BE2C (cell line): Measurements from ENCODE around the gene MMRN2.

ENCODE experiments used
- DNase-seq: peaks from one replicate; pipeline ENCODE4 v3.0.0-alpha.2; 2020
- H3K27me3 ChIP-seq: fragments of 250-450 bp; sonication (Bioruptor Pico); 2 replicates; pipeline ENCODE4 v1.5.1; 2020; ENCODE audit warnings: mild to moderate bottlenecking
- H3K36me3 ChIP-seq: fragments of 250-450 bp; sonication (Bioruptor Pico); 2 replicates; pipeline ENCODE4 v1.5.1; 2020; ENCODE audit warnings: mild to moderate bottlenecking
- H3K4me1 ChIP-seq: fragments of 250-450 bp; sonication (Bioruptor Pico); 2 replicates; pipeline ENCODE4 v1.5.1; 2020
- H3K4me3 ChIP-seq: 2 replicates; pipeline ENCODE4 v1.5.1; 2011; ENCODE audit warnings: low read depth, low read length
- H3K9me3 ChIP-seq: fragments of 250-450 bp; sonication (Bioruptor Pico); 2 replicates; pipeline ENCODE4 v1.5.1; 2020
- TF ChIP-seq, protein P1 (sequence below): IDR thresholded peaks from 2 replicates; pipeline ENCODE4 v1.5.1; 2012; ENCODE audit warnings: mild to moderate bottlenecking, low read depth, low read length

Gene MMRN2

DNA sequence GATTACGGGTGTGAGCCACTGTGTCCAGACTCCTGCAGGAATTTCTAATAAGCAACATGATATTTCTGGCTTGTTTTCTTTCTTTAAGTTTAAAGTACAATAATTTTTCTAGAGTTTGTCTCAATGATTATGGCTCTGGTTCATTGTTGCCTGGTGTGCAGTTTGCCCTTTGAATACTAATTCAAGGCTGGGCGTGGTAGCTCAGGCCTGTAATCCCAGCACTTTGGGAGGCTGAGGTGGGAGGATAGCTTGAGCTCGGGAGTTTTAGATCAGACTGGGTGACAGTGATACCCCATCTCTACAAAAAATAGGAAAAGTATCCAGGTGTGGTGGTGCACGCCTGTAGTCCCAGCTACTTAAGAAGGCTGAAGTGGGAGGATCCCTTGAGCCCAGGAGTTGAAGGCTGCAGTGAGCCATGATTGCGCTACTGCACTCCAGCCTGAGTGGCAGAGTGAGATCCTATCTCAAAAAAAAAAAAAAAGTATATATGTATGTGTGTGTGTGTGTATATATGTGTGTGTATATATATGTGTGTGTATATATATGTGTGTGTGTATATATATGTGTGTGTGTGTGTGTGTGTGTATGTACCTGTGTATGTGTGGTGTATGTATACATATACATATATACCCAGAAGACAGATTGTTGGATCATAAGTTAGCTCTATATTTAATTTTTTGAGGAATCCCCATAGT lies 19.1 kb upstream of the MMRN2 start:
- no peaks in the 10 kb centered on the region for H3K36me3 ChIP-seq
- DNase-seq: no peak
- no peaks in the 10 kb centered on the region for H3K4me1 ChIP-seq
- H3K27me3 ChIP-seq: no peaks in the 10 kb centered on the region
- H3K4me3 ChIP-seq: no peak overlapping the region
- TF ChIP-seq, protein P1, sequence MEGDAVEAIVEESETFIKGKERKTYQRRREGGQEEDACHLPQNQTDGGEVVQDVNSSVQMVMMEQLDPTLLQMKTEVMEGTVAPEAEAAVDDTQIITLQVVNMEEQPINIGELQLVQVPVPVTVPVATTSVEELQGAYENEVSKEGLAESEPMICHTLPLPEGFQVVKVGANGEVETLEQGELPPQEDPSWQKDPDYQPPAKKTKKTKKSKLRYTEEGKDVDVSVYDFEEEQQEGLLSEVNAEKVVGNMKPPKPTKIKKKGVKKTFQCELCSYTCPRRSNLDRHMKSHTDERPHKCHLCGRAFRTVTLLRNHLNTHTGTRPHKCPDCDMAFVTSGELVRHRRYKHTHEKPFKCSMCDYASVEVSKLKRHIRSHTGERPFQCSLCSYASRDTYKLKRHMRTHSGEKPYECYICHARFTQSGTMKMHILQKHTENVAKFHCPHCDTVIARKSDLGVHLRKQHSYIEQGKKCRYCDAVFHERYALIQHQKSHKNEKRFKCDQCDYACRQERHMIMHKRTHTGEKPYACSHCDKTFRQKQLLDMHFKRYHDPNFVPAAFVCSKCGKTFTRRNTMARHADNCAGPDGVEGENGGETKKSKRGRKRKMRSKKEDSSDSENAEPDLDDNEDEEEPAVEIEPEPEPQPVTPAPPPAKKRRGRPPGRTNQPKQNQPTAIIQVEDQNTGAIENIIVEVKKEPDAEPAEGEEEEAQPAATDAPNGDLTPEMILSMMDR: no peak
- no peaks in the 10 kb centered on the region for H3K9me3 ChIP-seq

- Histone ChIP-seq H3K27me3 (no peaks in the 10 kb centered on the region), H3K36me3 (no peaks in the 10 kb centered on the region), H3K9me3 (no peaks in the 10 kb centered on the region), H3K4me1 (no peaks in the 10 kb centered on the region), H3K4me3 (no peak overlapping the region)
- DNase-seq: no peak
- TF ChIP-seq, protein P1: no peak
Measured at GRCh38 chr10:86974484-86974883, 17.1 kb upstream of the MMRN2 start.

- Histone ChIP-seq H3K9me3 (no peaks in the 10 kb centered on the region), H3K4me1 (no peaks in the 10 kb centered on the region), H3K4me3 (no peak overlapping the region), H3K36me3 (no peaks in the 10 kb centered on the region), H3K27me3 (no peaks in the 10 kb centered on the region)
- DNase-seq: no peak
- TF ChIP-seq, protein P1: no peak
Measured at GRCh38 chr10:86972613-86973380, 15.4 kb upstream of the MMRN2 start.

GRCh38 chr10:86971232-86971991 lies 14.0 kb upstream of the MMRN2 start:
- H3K36me3 ChIP-seq: no peaks in the 10 kb centered on the region
- no peaks in the 10 kb centered on the region for H3K27me3 ChIP-seq
- DNase-seq: no peak
- no peaks in the 10 kb centered on the region for H3K9me3 ChIP-seq
- H3K4me3 ChIP-seq: no peak overlapping the region
- peaks cover 7% of the 10 kb centered on the region for H3K4me1 ChIP-seq
- TF ChIP-seq, protein P1: no peak

GRCh38 chr10:86970982-86971231 lies 13.5 kb upstream of the MMRN2 start:
- TF ChIP-seq, protein P1: no peak
- H3K36me3 ChIP-seq: no peaks in the 10 kb centered on the region
- no peak for DNase-seq
- H3K4me1 ChIP-seq: peaks cover 7% of the 10 kb centered on the region
- H3K4me3 ChIP-seq: no peak overlapping the region
- H3K27me3 ChIP-seq: no peaks in the 10 kb centered on the region
- H3K9me3 ChIP-seq: no peaks in the 10 kb centered on the region
